Measurements from ENCODE around the gene FNDC7.
"Not testable (repeated sequence)": the region's sequence is repeated elsewhere in the genome, so short reads cannot be mapped to it uniquely, and the experiment has no call there.

The FNDC7 gene

GRCh38 chr1:108699375-108700332, 13.1 kb upstream of the FNDC7 start:
- DNase-seq = no peak

- DNase-seq = no peak
These were observed 11.4 kb upstream of the FNDC7 start for GRCh38 chr1:108701176-108701849.

DNA sequence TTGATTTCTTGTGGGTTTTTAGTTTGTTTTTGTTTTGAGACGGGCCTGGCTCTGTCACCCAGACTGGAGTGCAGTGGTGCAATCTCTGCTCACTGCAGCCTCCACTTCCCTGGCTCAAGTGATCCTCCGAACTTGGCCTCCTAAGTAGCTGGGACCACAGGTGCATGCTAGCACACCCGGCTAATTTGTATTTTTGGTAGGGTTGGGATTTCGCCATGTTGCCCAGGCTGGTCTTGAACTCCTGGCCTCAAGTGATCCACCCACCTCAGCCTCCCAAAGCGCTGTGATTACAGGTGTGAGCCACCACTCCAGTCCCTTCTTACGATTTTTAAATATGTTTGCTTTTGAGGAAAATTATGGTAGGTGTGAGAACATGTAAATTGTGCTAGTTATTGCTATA, 10.6 kb upstream of the FNDC7 start:
- DNase-seq = not testable (repeated sequence)

GRCh38 chr1:108703939-108704338, 8.8 kb upstream of the FNDC7 start:
- no peak for DNase-seq

DNA sequence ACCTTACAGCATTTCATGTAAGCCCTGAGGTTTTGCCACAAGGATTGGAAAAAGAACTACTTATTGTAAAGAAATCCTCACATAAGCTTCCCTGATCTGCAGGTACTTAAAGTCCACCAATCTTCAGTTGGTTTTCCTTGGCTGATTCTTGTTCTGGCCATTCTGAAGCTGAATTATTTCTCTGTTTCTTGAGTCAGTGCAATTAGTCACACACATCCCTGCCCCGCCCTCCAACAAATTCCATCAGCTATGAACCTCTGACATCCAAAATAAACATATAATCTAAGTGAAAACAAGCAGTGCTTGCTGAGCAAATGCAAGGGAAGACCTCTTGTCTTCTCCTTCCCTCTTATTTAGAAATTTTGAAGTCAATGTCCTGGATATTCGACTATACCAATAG, 8.2 kb upstream of the FNDC7 start:
- no peak for DNase-seq

GRCh38 chr1:108706643-108707042, 6.1 kb upstream of the FNDC7 start:
- DNase-seq = no peak

GRCh38 chr1:108708691-108709660, 3.7 kb upstream of the FNDC7 start:
- no peak for DNase-seq

GRCh38 chr1:108715932-108716331, 3.2 kb downstream of the FNDC7 start:
- DNase-seq = no peak

GRCh38 chr1:108716437-108717230, 3.9 kb downstream of the FNDC7 start:
- no peak for DNase-seq

GRCh38 chr1:108717774-108718316, 5.1 kb downstream of the FNDC7 start:
- DNase-seq = no peak

- DNase-seq = no peak
These were observed 6.4 kb downstream of the FNDC7 start for GRCh38 chr1:108718927-108719655.

DNA sequence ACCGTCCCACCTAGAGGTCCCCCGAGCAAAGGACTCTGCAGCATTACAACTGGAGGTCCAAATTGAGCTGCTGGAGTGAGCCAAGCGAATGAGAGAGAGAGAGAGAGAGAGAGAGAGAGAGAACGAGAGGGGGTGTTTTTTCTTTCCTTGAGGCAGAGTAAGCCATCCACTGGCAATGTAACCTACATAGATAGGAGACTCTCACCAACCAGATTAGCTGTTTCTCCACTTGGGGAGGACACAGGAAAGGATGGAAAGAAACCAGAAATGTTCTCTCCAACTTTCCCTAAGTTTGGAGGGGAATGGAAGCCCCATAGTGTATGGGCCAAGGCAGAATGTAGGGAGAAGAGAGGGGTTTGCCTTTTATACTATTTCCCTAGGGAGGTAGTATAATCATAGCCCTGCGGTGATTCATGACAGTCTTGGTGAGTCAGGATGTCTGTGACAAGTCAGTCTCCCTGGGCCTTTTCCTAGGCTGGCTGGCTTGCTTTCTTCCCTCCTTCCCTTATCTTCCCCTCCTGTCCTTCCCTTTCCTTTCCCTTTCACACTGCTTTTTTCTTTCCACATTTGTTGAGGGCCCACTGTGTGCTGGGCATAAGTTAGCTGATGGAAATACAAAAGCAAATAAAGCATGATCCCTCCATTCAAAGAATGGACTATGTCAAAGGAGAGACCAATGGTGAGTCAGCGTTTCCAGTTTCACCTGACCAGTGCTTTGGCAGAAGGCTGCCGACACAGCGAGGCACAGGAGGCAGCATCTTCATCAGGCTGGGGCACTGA, 7.1 kb downstream of the FNDC7 start:
- no peak for DNase-seq

GRCh38 chr1:108722292-108722691, 9.6 kb downstream of the FNDC7 start:
- DNase-seq = no peak

GRCh38 chr1:108725906-108726305, 13.2 kb downstream of the FNDC7 start:
- no peak for DNase-seq

DNA sequence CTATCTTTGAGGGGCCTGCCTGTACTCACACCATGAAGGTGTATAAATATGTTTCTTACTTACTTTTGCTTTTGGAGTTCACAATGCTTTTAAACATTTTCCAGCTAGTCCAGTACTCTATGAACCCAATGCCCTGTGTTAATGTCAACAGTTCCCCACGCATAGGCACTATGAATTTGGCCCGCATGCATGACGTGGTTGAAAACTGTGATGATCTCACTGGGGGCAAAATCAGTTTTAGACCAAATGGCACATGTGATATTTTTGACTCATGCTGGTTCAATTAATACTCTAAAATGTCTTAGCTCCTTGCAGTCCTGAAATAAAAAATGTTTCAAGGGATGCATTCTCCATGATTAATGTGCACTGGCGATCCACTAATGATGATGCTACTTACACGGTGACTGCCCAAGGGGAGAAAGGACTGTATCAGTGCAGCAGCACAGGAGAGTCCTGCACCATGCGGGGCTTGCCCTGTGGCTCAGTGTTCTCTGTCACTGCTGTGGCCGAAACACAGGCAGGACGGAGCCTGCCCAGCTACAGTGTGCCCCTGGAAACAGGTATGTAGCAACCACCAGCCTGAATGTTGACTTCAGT, 15.7 kb downstream of the FNDC7 start:
- DNase-seq = no peak

DNA sequence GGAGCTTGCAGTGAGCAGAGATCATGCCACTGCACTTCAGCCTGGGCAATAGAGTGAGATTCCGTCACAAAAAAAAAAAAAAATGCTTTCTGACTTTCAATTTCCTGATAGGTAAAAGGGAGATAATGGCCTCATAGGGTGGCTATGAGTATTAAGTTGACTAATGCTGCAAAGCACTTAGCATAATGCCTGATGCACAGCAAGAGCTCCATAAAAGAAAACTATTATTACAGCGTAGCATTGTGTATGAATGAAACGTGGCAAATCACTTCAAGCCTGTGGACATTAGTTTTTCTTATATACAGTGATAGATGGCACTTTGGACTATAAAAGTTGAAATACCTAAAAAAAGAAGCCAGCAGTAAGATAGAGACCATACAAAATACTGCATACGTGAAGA, 16.8 kb downstream of the FNDC7 start:
- DNase-seq = no peak

DNA sequence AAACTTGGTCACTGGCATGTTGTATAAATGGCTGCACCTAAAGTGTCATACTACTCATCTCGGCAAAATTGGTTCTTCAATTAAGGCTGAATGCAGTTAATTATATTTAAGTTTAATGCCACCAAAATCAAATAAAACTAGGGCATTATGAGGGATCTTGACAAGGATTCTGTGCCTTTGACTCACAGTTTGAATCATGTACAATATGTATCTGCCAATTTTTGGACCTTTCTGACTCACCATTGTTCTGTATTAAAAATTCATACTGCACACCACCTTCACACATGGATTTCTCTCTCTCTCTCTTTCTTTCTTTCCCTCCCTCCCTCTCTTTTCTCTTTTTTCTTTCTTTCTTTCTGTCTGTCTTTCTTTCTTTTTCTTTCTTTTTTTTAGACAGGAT, 19.7 kb downstream of the FNDC7 start:
- no peak for DNase-seq

DNA sequence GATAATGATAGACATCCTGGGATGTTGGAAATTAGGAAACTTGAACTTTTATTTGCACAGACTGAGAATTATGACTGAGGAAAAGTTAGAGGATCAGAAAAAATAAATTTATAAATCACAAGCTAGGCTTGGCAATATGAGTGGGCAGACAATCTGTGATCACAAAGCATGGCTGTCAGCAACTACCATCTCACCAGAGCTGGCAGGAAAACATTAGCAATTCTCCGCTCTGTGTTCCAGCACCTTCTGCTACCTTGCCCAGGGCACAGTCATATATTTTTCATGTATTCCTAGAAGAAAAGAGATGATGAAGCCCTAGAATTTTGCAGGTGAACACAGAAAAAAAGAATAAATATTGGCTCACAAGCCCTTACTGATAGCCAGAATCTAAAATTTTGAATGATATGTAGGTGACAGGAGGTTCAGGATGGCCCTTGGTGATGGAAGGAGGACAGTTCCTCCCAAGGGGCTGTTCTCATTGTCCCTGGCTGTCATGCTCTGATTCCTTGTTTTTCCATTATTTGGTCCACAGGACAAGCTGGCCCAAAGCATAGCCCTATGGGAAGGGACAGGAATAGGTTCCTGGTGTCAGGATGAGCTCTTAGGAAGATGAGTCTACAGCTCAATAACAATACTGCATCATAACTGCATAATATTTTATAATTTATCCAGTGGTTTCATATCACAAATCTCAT, 21.6 kb downstream of the FNDC7 start:
- DNase-seq = no peak

DNA sequence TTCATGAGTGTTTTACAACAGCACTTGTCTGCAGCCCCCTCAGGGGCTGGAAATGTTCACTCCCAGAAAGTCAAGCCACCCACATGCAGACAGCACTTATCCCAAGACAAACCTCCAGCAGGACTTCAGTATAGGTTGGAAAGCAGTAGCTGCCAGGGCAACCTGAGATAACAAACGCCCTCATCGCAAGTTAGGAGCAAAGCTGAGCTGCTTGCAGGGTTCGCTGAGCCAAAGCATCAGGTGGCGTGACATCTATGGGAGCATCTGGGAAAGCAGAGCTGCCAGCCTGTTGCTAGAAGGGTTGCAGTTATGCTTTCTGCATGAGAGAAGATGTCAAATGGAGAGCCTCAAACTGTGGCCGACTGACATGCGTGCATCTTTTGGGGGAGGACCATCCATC, 29.5 kb downstream of the FNDC7 start:
- DNase-seq = no peak
